ENCODE results near the gene SPTBN5.

SPTBN5 gene

DNA sequence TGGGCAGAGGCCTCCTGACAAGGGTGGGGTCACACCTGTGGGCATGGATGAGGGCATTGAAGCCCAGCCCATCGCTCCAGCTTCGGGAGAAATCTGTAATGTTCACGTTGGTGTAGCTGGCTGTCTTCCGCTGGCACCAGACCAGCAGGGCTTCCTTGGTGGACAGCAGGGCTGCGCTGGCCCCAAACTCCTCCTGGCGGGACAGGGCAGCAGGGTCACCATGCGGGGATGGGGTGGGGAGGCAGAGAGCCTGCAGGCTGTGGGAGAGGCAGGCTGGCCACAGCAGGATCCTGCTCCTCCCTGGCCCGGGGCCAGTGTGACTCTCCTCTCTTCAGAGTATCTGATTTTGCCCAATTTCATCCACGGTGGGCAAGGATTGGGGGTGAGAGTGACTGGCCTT lies 6.0 kb downstream of the SPTBN5 start:
- ChIA-PET POLR2A (ENCODE audit: low non-redundant PET) (no interaction called here), CTCF (no interaction called here)
- TF ChIP-seq, protein P1, sequence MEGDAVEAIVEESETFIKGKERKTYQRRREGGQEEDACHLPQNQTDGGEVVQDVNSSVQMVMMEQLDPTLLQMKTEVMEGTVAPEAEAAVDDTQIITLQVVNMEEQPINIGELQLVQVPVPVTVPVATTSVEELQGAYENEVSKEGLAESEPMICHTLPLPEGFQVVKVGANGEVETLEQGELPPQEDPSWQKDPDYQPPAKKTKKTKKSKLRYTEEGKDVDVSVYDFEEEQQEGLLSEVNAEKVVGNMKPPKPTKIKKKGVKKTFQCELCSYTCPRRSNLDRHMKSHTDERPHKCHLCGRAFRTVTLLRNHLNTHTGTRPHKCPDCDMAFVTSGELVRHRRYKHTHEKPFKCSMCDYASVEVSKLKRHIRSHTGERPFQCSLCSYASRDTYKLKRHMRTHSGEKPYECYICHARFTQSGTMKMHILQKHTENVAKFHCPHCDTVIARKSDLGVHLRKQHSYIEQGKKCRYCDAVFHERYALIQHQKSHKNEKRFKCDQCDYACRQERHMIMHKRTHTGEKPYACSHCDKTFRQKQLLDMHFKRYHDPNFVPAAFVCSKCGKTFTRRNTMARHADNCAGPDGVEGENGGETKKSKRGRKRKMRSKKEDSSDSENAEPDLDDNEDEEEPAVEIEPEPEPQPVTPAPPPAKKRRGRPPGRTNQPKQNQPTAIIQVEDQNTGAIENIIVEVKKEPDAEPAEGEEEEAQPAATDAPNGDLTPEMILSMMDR (conservative IDR thresholded peaks at IDR 0.05; ENCODE audit: low read depth): no peak
- no peak for DNase-seq (ENCODE audit: low spot score)
- H3K27ac ChIP-seq: no peak overlapping the region

DNA sequence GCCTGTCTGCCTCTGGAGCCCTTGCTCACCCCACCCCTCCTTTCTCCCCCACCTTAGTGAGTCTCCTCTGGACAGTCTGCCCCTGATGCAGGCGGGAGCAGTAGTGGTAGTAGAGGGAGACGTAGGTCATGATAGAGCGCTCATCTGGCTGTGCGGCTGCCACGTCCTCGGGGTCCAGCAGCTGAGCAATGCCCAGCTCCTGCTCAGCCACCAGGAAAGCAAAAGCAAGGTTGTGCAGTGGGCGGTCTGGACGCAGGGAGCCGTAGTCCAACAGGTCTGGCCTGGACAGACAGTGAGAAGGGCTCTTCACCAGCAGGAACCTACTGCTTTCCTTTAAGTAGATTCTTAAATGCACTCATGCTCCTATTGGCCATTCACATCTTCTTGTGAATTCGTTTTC lies 6.7 kb downstream of the SPTBN5 start:
- H3K27ac ChIP-seq: no peak overlapping the region

DNA sequence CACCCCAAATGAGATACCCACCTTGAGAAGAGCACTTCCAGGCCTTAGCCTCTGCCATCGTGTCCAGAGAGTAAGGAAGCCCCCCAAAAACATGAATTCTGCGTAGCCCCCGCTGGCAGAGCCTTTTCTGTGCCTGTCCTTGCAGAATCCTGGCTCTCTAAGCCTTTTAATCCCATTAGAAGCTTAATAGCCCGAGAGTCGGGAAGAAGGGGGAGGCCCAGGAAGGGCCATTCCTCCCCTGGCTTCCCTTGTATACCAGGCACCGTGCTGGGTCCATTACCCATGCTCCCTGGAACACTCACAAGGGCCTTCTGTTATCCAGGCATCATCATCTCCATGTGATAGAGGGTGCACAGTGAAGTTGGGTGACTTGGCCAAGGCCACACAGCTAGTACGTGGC lies 7.1 kb downstream of the SPTBN5 start:
- TF ChIP-seq, protein P1 (conservative IDR thresholded peaks at IDR 0.05; ENCODE audit: low read depth): no peak
- H3K27ac ChIP-seq: no peak overlapping the region
- POLR2A ChIA-PET (ENCODE audit: low non-redundant PET): no interaction called here
- CTCF ChIA-PET: interaction anchor here (0.9 kb wide), 1 partner anchor 11 kb away, joined by 5 read pairs; no protein-coding TSS in a partner anchor
- DNase-seq (ENCODE audit: low spot score): no peak

More for the DNA sequence above, 6.7 kb downstream of the SPTBN5 start:
- POLR2A ChIA-PET (ENCODE audit: low non-redundant PET): no interaction called here
- TF ChIP-seq, protein P1 (conservative IDR thresholded peaks at IDR 0.05; ENCODE audit: low read depth): no peak
- DNase-seq (ENCODE audit: low spot score): no peak
- CTCF ChIA-PET: no interaction called here

DNA sequence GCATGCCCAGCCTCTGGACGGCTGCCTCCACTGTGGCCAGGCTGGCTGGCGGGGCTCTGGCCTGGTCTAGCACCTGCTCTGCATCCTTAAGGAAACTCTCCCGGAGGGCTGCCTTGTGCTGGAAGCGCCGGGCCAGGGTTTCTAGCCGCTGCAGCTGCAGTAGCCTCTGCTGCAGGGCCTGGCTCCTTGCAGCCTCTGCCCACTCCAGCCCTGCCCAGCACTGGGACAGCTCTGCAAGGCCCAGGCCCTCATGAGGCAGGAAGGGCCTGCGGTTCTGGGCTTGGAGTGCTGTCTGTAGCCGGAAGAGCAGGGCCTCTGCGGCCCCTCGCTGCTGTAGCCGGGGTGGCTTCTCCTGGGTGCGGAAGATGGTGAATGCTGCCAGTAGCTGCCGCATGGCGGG lies 8.0 kb downstream of the SPTBN5 start:
- CTCF ChIA-PET: interaction anchor here (0.7 to 1.0 kb wide), 4 partner anchors 10 to 98 kb away, joined by 3 to 5 read pairs (median 3); no protein-coding TSS in a partner anchor
- POLR2A ChIA-PET (ENCODE audit: low non-redundant PET): interaction anchor here (0.6 kb wide), 1 partner anchor 58 kb away, joined by 3 read pairs; no protein-coding TSS in a partner anchor
- peak overlapping the region; percentile 9 for H3K27ac ChIP-seq
- no peak for DNase-seq (ENCODE audit: low spot score)
- TF ChIP-seq, protein P1 (conservative IDR thresholded peaks at IDR 0.05; ENCODE audit: low read depth): no peak

DNA sequence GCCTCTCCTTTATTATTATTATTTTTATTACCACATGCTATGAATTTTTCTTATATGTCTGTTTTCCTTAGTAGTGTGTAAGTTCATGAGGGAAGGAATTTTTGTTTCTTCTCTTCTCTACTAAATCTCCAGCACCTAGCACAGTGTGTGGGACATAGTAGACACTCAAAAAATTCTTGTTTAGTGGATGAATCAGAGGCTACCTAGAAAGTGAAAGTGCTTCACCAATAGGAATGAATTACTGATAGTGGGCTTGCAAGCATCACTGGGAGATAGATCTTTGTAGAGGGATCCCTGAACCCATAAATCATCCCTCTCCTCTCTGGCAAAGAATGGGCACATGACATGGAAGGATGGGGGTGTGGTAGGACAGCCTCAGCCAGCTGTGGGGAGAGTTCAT lies 8.5 kb downstream of the SPTBN5 start:
- CTCF ChIA-PET: interaction anchor here (1.0 kb wide), 1 partner anchor 20 kb away, joined by 3 read pairs; no protein-coding TSS in a partner anchor
- no peak for DNase-seq (ENCODE audit: low spot score)
- H3K27ac ChIP-seq: peak overlapping the region; percentile 9
- POLR2A ChIA-PET (ENCODE audit: low non-redundant PET): interaction anchor here (0.6 kb wide), 1 partner anchor 58 kb away, joined by 3 read pairs; no protein-coding TSS in a partner anchor
- TF ChIP-seq, protein P1 (conservative IDR thresholded peaks at IDR 0.05; ENCODE audit: low read depth): no peak

DNA sequence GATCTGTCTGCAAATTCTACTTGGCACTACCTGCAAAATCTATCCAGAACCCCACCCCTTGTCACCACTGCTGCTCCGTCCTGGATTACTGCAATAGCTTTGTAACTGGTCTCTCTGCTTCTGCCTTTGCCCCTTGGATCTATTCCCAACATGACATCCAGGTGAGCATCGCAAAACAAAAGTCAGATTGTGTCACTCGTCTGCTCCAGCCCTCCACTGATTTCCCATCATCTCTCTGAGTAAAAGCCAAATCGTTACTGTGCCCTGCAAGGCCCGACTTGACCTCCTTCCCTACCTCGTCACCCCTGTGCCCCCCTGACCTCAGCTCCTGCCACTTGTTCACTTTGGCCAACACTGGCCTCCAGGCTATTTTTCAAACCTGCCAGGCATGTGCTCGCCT lies 9.4 kb downstream of the SPTBN5 start:
- DNase-seq (ENCODE audit: low spot score): no peak
- ChIA-PET POLR2A (ENCODE audit: low non-redundant PET) (no interaction called here), CTCF (no interaction called here)
- TF ChIP-seq, protein P1 (conservative IDR thresholded peaks at IDR 0.05; ENCODE audit: low read depth): no peak
- H3K27ac ChIP-seq: no peak overlapping the region

All from RWPE1 (cell line).